D341Med (cell line): Measurements from ENCODE around the gene ARL8B.
"Not testable (repeated sequence)": the region's sequence is repeated elsewhere in the genome, so short reads cannot be mapped to it uniquely, and the experiment has no call there.

Experiments used
- DNase-seq: peaks from one replicate; pipeline ENCODE4 v3.0.0; 2012; ENCODE audit warnings: low spot score

ARL8B gene

GRCh38 chr3:5112043-5112442, 10.0 kb upstream of the ARL8B start:
- no peak for DNase-seq

GRCh38 chr3:5113726-5114125, 8.4 kb upstream of the ARL8B start:
- not testable (repeated sequence) for DNase-seq

- no peak for DNase-seq
Observed at GRCh38 chr3:5115506-5116162, 6.5 kb upstream of the ARL8B start.

GRCh38 chr3:5116538-5116937, 5.6 kb upstream of the ARL8B start:
- no peak for DNase-seq

- no peak for DNase-seq
Observed at GRCh38 chr3:5120446-5120845, 1.6 kb upstream of the ARL8B start.

- peak; percentile 71 for DNase-seq
Observed at GRCh38 chr3:5122741-5123706, 932 bp downstream of the ARL8B start.

- no peak for DNase-seq
Observed at GRCh38 chr3:5123937-5124336, 1.8 kb downstream of the ARL8B start.

GRCh38 chr3:5126586-5126985, 4.5 kb downstream of the ARL8B start:
- DNase-seq = no peak

- DNase-seq = no peak
Observed at GRCh38 chr3:5128849-5129248, 6.8 kb downstream of the ARL8B start.

- DNase-seq = no peak
Observed at GRCh38 chr3:5133239-5134018, 11.3 kb downstream of the ARL8B start.

- DNase-seq = no peak
Observed at GRCh38 chr3:5134019-5134391, 11.9 kb downstream of the ARL8B start.

GRCh38 chr3:5134499-5134898, 12.4 kb downstream of the ARL8B start:
- no peak for DNase-seq

- DNase-seq = peak; percentile 60
Observed at GRCh38 chr3:5136211-5136918, 14.3 kb downstream of the ARL8B start.

- DNase-seq = no peak
Observed at GRCh38 chr3:5136919-5137429, 14.9 kb downstream of the ARL8B start.

- no peak for DNase-seq
Observed at GRCh38 chr3:5138214-5138981, 16.3 kb downstream of the ARL8B start.

- DNase-seq = no peak
Observed at GRCh38 chr3:5140230-5140621, 18.1 kb downstream of the ARL8B start.

GRCh38 chr3:5140839-5141238, 18.7 kb downstream of the ARL8B start:
- DNase-seq = no peak

- no peak for DNase-seq
Observed at GRCh38 chr3:5141760-5142159, 19.7 kb downstream of the ARL8B start.

GRCh38 chr3:5143464-5143863, 21.4 kb downstream of the ARL8B start:
- no peak for DNase-seq

- no peak for DNase-seq
Observed at GRCh38 chr3:5144316-5144994, 22.4 kb downstream of the ARL8B start.
